ENCODE data around the gene MPPE1. TPM values are rescaled to one million over a fixed set of nuclear protein-coding genes. Genes with fewer than 3 reads are reported as not detected.

Gene MPPE1
- total and polyA plus RNA-seq, 2 experiments from 2014 or later: 45.5 to 59.3 TPM

DNA sequence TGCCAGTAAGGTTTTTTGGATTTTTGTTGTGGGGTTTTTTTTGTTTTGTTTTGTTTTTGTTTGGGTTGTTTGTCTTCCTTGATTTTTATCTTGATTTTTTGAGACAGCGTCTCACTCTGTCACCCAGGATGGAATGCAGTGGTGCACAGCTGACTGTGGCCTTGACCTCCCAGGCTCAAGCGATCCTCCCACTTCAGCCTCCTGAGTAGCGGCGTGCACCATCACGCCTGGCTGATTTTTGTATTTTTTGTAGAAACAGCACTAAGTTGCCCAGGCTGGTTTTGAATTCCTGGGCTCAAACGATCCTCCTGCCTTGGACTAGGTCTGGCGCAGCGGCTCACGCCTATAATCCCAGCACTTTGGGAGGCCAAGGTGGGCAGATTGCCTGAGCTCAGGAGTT lies 16.4 kb downstream of the MPPE1 start:
- Histone ChIP-seq H3K4me2 (no peak overlapping the region), H3K4me1 (ENCODE audit: insufficient read depth) (peaks cover 11% of the 10 kb centered on the region), H3K9me2 (replicated peaks; ENCODE audit: insufficient read depth) (no peaks in the 10 kb centered on the region), H4K20me1 (ENCODE audit: insufficient read depth, poor library complexity, severe bottlenecking) (no peaks in the 10 kb centered on the region), H3K4me3 (no peak overlapping the region), H3K9me3 (ENCODE audit: low read depth) (no peaks in the 10 kb centered on the region), H3K27ac (no peak overlapping the region), H3K36me3 (replicated peaks; ENCODE audit: insufficient read depth, low read depth) (no peaks in the 10 kb centered on the region), H2AFZ (no peak overlapping the region), H3K27me3 (no peaks in the 10 kb centered on the region), H3K79me2 (no peaks in the 10 kb centered on the region)
- TF ChIP-seq EZH2 (IDR thresholded peaks at IDR 0.05; ENCODE audit: borderline replicate concordance) (no peak), EZH2phosphoT487 (IDR thresholded peaks at IDR 0.05; ENCODE audit: low read depth, severe bottlenecking, unreplicated experiment) (no peak)
- TF ChIP-seq, protein P1, sequence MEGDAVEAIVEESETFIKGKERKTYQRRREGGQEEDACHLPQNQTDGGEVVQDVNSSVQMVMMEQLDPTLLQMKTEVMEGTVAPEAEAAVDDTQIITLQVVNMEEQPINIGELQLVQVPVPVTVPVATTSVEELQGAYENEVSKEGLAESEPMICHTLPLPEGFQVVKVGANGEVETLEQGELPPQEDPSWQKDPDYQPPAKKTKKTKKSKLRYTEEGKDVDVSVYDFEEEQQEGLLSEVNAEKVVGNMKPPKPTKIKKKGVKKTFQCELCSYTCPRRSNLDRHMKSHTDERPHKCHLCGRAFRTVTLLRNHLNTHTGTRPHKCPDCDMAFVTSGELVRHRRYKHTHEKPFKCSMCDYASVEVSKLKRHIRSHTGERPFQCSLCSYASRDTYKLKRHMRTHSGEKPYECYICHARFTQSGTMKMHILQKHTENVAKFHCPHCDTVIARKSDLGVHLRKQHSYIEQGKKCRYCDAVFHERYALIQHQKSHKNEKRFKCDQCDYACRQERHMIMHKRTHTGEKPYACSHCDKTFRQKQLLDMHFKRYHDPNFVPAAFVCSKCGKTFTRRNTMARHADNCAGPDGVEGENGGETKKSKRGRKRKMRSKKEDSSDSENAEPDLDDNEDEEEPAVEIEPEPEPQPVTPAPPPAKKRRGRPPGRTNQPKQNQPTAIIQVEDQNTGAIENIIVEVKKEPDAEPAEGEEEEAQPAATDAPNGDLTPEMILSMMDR (IDR thresholded peaks at IDR 0.05; ENCODE audit: poor library complexity): no peak
- DNase-seq (ENCODE audit: low spot score): no peak
- 95% methylated on average over 9 of the region's 9 CpGs for WGBS (ENCODE audit: low lambda C conversion rate, missing lambda C conversion rate)

DNA sequence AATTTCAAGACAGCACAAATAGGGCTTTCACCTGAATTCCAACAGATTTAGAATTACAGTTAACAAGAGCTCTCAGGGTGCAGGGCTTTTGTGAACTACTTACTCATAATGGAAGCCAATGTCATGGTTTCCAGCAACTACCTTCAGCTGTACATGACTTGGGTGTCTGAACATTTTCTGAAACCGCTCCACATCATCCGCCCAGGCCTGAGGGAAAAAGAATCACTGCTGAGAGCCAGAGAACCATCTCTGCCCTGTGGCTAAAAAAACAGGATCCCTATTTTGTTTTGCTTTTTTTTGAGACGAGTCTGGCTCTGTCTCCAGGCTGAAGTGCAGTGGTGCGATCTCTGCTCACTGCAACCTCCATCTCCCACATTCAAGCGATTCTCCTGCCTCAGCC lies 18.8 kb downstream of the MPPE1 start:
- H3K27ac ChIP-seq: peak overlapping the region; percentile 88
- no peaks in the 10 kb centered on the region for H3K36me3 ChIP-seq (replicated peaks; ENCODE audit: insufficient read depth, low read depth)
- H3K4me3 ChIP-seq: no peak overlapping the region
- H3K27me3 ChIP-seq: no peaks in the 10 kb centered on the region
- H3K4me2 ChIP-seq: no peak overlapping the region
- no peaks in the 10 kb centered on the region for H3K9me3 ChIP-seq (ENCODE audit: low read depth)
- TF ChIP-seq EZH2phosphoT487 (IDR thresholded peaks at IDR 0.05; ENCODE audit: low read depth, severe bottlenecking, unreplicated experiment): no peak
- TF ChIP-seq, protein P1 (IDR thresholded peaks at IDR 0.05; ENCODE audit: poor library complexity): no peak
- no peak for TF ChIP-seq EZH2 (IDR thresholded peaks at IDR 0.05; ENCODE audit: borderline replicate concordance)
- 95% methylated on average over 5 of the region's 5 CpGs for WGBS (ENCODE audit: low lambda C conversion rate, missing lambda C conversion rate)
- H3K79me2 ChIP-seq: no peaks in the 10 kb centered on the region
- no peaks in the 10 kb centered on the region for H3K9me2 ChIP-seq (replicated peaks; ENCODE audit: insufficient read depth)
- no peak overlapping the region for H2AFZ ChIP-seq
- H3K4me1 ChIP-seq (ENCODE audit: insufficient read depth): peaks cover 16% of the 10 kb centered on the region
- no peaks in the 10 kb centered on the region for H4K20me1 ChIP-seq (ENCODE audit: insufficient read depth, poor library complexity, severe bottlenecking)
- no peak for DNase-seq (ENCODE audit: low spot score)

DNA sequence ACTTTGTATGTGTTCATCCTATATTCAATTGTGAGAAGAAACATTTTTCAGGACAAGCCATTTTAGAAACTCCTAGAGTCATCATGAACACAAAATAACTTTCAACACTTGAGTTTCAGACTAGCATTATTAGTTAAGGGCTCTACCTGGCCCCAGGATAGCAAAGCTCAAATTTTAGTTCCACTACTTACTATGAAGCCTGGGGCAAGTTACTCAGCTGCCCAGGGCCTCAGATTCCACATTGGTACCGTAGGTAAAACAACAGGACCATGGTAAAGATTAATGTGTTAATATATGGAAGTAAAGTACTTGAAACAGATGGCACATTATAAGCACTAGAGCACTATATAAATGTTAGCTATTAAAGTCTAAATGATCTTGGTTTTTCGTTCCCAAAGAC lies 19.4 kb downstream of the MPPE1 start:
- H3K9me2 ChIP-seq (replicated peaks; ENCODE audit: insufficient read depth): no peaks in the 10 kb centered on the region
- no peaks in the 10 kb centered on the region for H3K79me2 ChIP-seq
- no peak overlapping the region for H3K4me2 ChIP-seq
- no peaks in the 10 kb centered on the region for H3K27me3 ChIP-seq
- H3K4me1 ChIP-seq (ENCODE audit: insufficient read depth): peaks cover 16% of the 10 kb centered on the region
- peak overlapping the region; percentile 88 for H3K27ac ChIP-seq
- 56% methylated on average over 2 of the region's 2 CpGs for WGBS (ENCODE audit: low lambda C conversion rate, missing lambda C conversion rate)
- H4K20me1 ChIP-seq (ENCODE audit: insufficient read depth, poor library complexity, severe bottlenecking): no peaks in the 10 kb centered on the region
- TF ChIP-seq EZH2 (IDR thresholded peaks at IDR 0.05; ENCODE audit: borderline replicate concordance) (no peak), EZH2phosphoT487 (IDR thresholded peaks at IDR 0.05; ENCODE audit: low read depth, severe bottlenecking, unreplicated experiment) (no peak)
- TF ChIP-seq, protein P1 (IDR thresholded peaks at IDR 0.05; ENCODE audit: poor library complexity): no peak
- H2AFZ ChIP-seq: no peak overlapping the region
- no peak for DNase-seq (ENCODE audit: low spot score)
- H3K36me3 ChIP-seq (replicated peaks; ENCODE audit: insufficient read depth, low read depth): no peaks in the 10 kb centered on the region
- no peak overlapping the region for H3K4me3 ChIP-seq
- no peaks in the 10 kb centered on the region for H3K9me3 ChIP-seq (ENCODE audit: low read depth)

Data from hepatocyte (in vitro differentiated cells).